HepG2 (cell line): ENCODE measurements around the gene PRR30. TPM values are rescaled to one million over a fixed set of nuclear protein-coding genes. Genes with fewer than 3 reads are reported as not detected.

ENCODE experiments used
- ADNP ChIP-seq: sonication (generic); formaldehyde crosslinking; IDR thresholded peaks from 2 replicates; pipeline ENCODE4 v1.4.0; 2020; ENCODE audit warnings: missing genetic modification reagents
- ARID2 ChIP-seq: sonication (generic); formaldehyde crosslinking; IDR thresholded peaks from 2 replicates; pipeline ENCODE4 v1.8.1; 2022; ENCODE audit warnings: mild to moderate bottlenecking, missing genetic modification reagents, borderline replicate concordance
- ARNTL ChIP-seq: sonication (generic); formaldehyde crosslinking; IDR thresholded peaks from 2 replicates; pipeline ENCODE4 v1.4.0; 2020; ENCODE audit warnings: mild to moderate bottlenecking, missing genetic modification reagents
- CBFB ChIP-seq: sonication (generic); formaldehyde crosslinking; IDR thresholded peaks from 2 replicates; pipeline ENCODE4 v1.4.0; 2020; ENCODE audit warnings: missing genetic modification reagents
- KLF16 ChIP-seq, 2 experiments: sonication (generic) in 1 of 2; formaldehyde crosslinking in 1 of 2; IDR thresholded peaks; 2 replicates each; pipeline versions ENCODE4 v1.6.1 to v1.8.0; 2016 to 2023; ENCODE audit warnings: missing genetic modification reagents in 2 of 2, missing compliant biosample characterization in 1 of 2
- RBM22 ChIP-seq: fragments of 200-400 bp; formaldehyde crosslinking; optimal IDR thresholded peaks from 2 replicates; pipeline ENCODE3; 2017; ENCODE audit warnings: mild to moderate bottlenecking, low read length, moderate library complexity
- SP1 ChIP-seq, 2 experiments: fragments of 450-650 bp in 1 of 2; sonication (generic) in 1 of 2; formaldehyde crosslinking in 1 of 2; IDR thresholded peaks; 2 replicates each; pipeline versions ENCODE4 v1.4.0 to v1.6.1; 2016 to 2020; ENCODE audit warnings: missing genetic modification reagents in 1 of 2
- THYN1 ChIP-seq: sonication (generic); formaldehyde crosslinking; IDR thresholded peaks from 2 replicates; pipeline ENCODE4 v1.8.1; 2023; ENCODE audit warnings: low read depth, mild to moderate bottlenecking, moderate library complexity, missing genetic modification reagents, borderline replicate concordance
- ZNF550 ChIP-seq: sonication (generic); formaldehyde crosslinking; IDR thresholded peaks from 2 replicates; pipeline ENCODE4 v1.4.0; 2020; ENCODE audit warnings: mild to moderate bottlenecking, missing genetic modification reagents, borderline replicate concordance
- ZNF563 ChIP-seq: sonication (generic); formaldehyde crosslinking; IDR thresholded peaks from 2 replicates; pipeline ENCODE4 v1.8.0; 2022; ENCODE audit warnings: mild to moderate bottlenecking, moderate library complexity, missing genetic modification reagents
- ZNF761 ChIP-seq: sonication (generic); formaldehyde crosslinking; conservative IDR thresholded peaks from 2 replicates; pipeline ENCODE4 v1.4.0; 2020; ENCODE audit warnings: mild to moderate bottlenecking, missing genetic modification reagents
- polyA plus RNA-seq, 8 experiments: library from polyadenylated mRNA; depleted of rRNA in 3 of 8; stranded (reverse) in 7 of 8; unstranded in 1 of 8; fragments of >200 nt; fragmentation: Illumina TruSeq in 4 of 8; extraction: Trizol in 4 of 8; gene quantifications; 2 replicates each; pipeline versions ENCODE4 v1.2.1 to v1.2.3, GENCODE V29; 2011 to 2016; ENCODE audit warnings: low read depth in 4 of 8, missing spikeins in 1 of 8, mixed read lengths in 1 of 8; ENCODE audit not compliant: insufficient read depth in 1 of 8
- total RNA-seq, 5 experiments: library from RNA; depleted of rRNA; stranded (reverse); fragments of >200 nt; fragmentation: Illumina TruSeq; extraction: Trizol; gene quantifications; 2 replicates each; pipeline ENCODE4 v1.2.3, GENCODE V29; 2016; ENCODE audit warnings: low read depth in 1 of 5
- TF ChIP-seq, protein P1 (sequence below): sonication (generic); formaldehyde crosslinking; IDR thresholded peaks from 2 replicates; pipeline ENCODE4 v1.8.1; 2023; ENCODE audit warnings: mild to moderate bottlenecking, missing genetic modification reagents
- TF ChIP-seq, protein P2 (sequence below), 2 experiments: sonication (generic) in 1 of 2; formaldehyde crosslinking in 1 of 2; IDR thresholded peaks; 2 replicates each; pipeline versions ENCODE4 v1.4.0 to v1.6.1; 2016 to 2020; ENCODE audit warnings: borderline replicate concordance in 1 of 2, low read depth in 1 of 2, mild to moderate bottlenecking in 1 of 2, missing genetic modification reagents in 1 of 2
- TF ChIP-seq, protein P3 (sequence below): sonication (generic); formaldehyde crosslinking; IDR thresholded peaks from 2 replicates; pipeline ENCODE4 v1.5.1; 2020; ENCODE audit warnings: mild to moderate bottlenecking, moderate library complexity, missing genetic modification reagents
- TF ChIP-seq, protein P4 (sequence below): sonication (generic); formaldehyde crosslinking; IDR thresholded peaks from 2 replicates; pipeline ENCODE4 v1.5.1; 2020; ENCODE audit warnings: missing genetic modification reagents, mild to moderate bottlenecking, borderline replicate concordance

Gene PRR30
- total and polyA plus RNA-seq, 2 of the 13 experiments (the other 11 are each of a cell fraction or from before 2014, with no cell fraction given), result not detected

DNA sequence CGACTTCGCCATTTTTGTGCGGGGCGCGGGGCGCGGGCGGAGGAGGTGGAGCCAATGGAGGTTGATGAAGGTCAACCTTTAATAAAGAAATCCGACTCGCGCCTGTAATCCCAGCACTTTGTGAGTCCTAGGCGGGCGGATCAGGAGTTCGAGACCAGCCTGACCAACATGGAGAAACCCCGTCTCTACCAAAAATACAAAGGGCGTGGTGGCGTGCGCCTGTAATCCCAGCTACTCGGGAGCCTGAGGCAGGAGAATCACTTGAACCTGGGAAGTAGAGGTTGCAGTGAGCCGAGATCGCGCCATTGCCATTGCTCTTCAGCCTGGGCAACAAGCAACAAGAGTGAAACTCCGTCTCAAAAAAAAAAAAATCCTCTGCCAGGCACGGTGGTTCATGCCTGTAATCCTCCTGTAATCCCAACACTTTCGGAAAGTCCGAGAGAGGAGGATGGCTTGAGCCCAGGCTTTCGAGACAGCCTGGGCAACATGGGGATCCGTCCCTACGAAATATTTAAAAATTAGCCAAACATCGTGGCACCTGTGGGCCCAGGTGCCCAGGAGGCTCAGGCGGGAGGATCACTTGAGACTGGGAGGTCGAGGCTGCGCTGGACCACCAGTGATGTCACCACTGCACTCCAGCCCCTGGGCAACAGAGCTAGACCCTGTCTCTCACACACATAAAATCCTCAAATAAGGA, 4.3 kb downstream of the PRR30 start (continued):
- TF ChIP-seq, protein P1, sequence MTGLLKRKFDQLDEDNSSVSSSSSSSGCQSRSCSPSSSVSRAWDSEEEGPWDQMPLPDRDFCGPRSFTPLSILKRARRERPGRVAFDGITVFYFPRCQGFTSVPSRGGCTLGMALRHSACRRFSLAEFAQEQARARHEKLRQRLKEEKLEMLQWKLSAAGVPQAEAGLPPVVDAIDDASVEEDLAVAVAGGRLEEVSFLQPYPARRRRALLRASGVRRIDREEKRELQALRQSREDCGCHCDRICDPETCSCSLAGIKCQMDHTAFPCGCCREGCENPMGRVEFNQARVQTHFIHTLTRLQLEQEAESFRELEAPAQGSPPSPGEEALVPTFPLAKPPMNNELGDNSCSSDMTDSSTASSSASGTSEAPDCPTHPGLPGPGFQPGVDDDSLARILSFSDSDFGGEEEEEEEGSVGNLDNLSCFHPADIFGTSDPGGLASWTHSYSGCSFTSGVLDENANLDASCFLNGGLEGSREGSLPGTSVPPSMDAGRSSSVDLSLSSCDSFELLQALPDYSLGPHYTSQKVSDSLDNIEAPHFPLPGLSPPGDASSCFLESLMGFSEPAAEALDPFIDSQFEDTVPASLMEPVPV, result 0 out of 2 replicates have a peak, but pooled peaks have one; percentile 82
- TF ChIP-seq ARNTL (CRISPR knock-in tag) (0 out of 2 replicates have a peak, but pooled peaks have one; percentile 17), SP1 (IDR thresholded peaks at IDR 0.05) (no peak), SP1 (CRISPR knock-in tag; IDR thresholded peaks at IDR 0.05) (0 out of 2 replicates have a peak, but pooled peaks have one; percentile 68), ZNF563 (0 out of 2 replicates have a peak, but pooled peaks have one; percentile 14), ZNF761 (CRISPR knock-in tag) (peak; percentile 44; the same call in 1 of the 2 replicates), ZNF550 (CRISPR knock-in tag) (no peak), RBM22 (no peak), ADNP (CRISPR knock-in tag) (0 out of 2 replicates have a peak, but pooled peaks have one; percentile 39), THYN1 (CRISPR knock-in tag) (peak; percentile 75; the same call in 1 of the 2 replicates), ARID2 (CRISPR knock-in tag) (peak; percentile 82; the same call in 1 of the 2 replicates), KLF16 (CRISPR knock-in tag; IDR thresholded peaks at IDR 0.05) (0 out of 4 replicates have a peak, but pooled peaks of 1 of the 2 experiments have one; percentile 33), CBFB (CRISPR knock-in tag) (no peak)
- TF ChIP-seq, protein P2, sequence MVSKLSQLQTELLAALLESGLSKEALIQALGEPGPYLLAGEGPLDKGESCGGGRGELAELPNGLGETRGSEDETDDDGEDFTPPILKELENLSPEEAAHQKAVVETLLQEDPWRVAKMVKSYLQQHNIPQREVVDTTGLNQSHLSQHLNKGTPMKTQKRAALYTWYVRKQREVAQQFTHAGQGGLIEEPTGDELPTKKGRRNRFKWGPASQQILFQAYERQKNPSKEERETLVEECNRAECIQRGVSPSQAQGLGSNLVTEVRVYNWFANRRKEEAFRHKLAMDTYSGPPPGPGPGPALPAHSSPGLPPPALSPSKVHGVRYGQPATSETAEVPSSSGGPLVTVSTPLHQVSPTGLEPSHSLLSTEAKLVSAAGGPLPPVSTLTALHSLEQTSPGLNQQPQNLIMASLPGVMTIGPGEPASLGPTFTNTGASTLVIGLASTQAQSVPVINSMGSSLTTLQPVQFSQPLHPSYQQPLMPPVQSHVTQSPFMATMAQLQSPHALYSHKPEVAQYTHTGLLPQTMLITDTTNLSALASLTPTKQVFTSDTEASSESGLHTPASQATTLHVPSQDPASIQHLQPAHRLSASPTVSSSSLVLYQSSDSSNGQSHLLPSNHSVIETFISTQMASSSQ (IDR thresholded peaks at IDR 0.05; ENCODE audit: low read depth), result no peak
- TF ChIP-seq, protein P2 (CRISPR knock-in tag; IDR thresholded peaks at IDR 0.05; ENCODE audit: borderline replicate concordance), result 0 out of 2 replicates have a peak, but pooled peaks have one; percentile 23
- TF ChIP-seq, protein P3, sequence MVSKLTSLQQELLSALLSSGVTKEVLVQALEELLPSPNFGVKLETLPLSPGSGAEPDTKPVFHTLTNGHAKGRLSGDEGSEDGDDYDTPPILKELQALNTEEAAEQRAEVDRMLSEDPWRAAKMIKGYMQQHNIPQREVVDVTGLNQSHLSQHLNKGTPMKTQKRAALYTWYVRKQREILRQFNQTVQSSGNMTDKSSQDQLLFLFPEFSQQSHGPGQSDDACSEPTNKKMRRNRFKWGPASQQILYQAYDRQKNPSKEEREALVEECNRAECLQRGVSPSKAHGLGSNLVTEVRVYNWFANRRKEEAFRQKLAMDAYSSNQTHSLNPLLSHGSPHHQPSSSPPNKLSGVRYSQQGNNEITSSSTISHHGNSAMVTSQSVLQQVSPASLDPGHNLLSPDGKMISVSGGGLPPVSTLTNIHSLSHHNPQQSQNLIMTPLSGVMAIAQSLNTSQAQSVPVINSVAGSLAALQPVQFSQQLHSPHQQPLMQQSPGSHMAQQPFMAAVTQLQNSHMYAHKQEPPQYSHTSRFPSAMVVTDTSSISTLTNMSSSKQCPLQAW (CRISPR knock-in tag), result 0 out of 2 replicates have a peak, but pooled peaks have one; percentile 18
- TF ChIP-seq, protein P4, sequence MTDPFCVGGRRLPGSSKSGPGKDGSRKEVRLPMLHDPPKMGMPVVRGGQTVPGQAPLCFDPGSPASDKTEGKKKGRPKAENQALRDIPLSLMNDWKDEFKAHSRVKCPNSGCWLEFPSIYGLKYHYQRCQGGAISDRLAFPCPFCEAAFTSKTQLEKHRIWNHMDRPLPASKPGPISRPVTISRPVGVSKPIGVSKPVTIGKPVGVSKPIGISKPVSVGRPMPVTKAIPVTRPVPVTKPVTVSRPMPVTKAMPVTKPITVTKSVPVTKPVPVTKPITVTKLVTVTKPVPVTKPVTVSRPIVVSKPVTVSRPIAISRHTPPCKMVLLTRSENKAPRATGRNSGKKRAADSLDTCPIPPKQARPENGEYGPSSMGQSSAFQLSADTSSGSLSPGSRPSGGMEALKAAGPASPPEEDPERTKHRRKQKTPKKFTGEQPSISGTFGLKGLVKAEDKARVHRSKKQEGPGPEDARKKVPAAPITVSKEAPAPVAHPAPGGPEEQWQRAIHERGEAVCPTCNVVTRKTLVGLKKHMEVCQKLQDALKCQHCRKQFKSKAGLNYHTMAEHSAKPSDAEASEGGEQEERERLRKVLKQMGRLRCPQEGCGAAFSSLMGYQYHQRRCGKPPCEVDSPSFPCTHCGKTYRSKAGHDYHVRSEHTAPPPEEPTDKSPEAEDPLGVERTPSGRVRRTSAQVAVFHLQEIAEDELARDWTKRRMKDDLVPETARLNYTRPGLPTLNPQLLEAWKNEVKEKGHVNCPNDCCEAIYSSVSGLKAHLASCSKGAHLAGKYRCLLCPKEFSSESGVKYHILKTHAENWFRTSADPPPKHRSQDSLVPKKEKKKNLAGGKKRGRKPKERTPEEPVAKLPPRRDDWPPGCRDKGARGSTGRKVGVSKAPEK, result 0 out of 2 replicates have a peak, but pooled peaks have one; percentile 26
